GM19043 (cell line): ENCODE data around the gene SRPRA.
"Not testable (repeated sequence)": the region's sequence is repeated elsewhere in the genome, so short reads cannot be mapped to it uniquely, and the experiment has no call there.

Source experiments
- ATAC-seq: cut with Tn5 transposase; IDR thresholded peaks from one replicate; pipeline ENCODE4 v1.9.1; 2021; ENCODE audit warnings: low read depth; ENCODE audit not compliant: unreplicated experiment

Gene SRPRA

GRCh38 chr11:126268708-126269579 is at the start of gene SRPRA, which contains the start of gene FOXRED1:
SRPRA (minus strand) TSS chr11:126268895; CDS start chr11:126268804, 91 bp downstream.
FOXRED1 (plus strand) TSS chr11:126269154; CDS start chr11:126269207, 53 bp downstream.
- ATAC-seq: peak; percentile 99

- ATAC-seq: peak; percentile 26
Measured at GRCh38 chr11:126317756-126318573, 49.3 kb upstream of the SRPRA start.

GRCh38 chr11:126317432-126317755 is 48.7 kb upstream of the SRPRA start:
- ATAC-seq: no peak

- no peak for ATAC-seq
Measured at GRCh38 chr11:126313826-126314225, 45.1 kb upstream of the SRPRA start.

GRCh38 chr11:126312961-126313360 is 44.3 kb upstream of the SRPRA start:
- ATAC-seq: no peak

- ATAC-seq: peak; percentile 67
Measured at GRCh38 chr11:126311401-126312291, 43.0 kb upstream of the SRPRA start.

GRCh38 chr11:126310992-126311310 is 42.3 kb upstream of the SRPRA start:
- no peak for ATAC-seq

GRCh38 chr11:126310200-126310991 is 41.7 kb upstream of the SRPRA start:
- ATAC-seq: peak; percentile 29

GRCh38 chr11:126308771-126309170 is 40.1 kb upstream of the SRPRA start:
- not testable (repeated sequence) for ATAC-seq

- ATAC-seq: no peak
Measured at GRCh38 chr11:126308271-126308671, 39.6 kb upstream of the SRPRA start.

GRCh38 chr11:126307706-126308105 is 39.0 kb upstream of the SRPRA start:
- no peak for ATAC-seq

- peak; percentile 46 for ATAC-seq
Measured at GRCh38 chr11:126305699-126306098, 37.0 kb upstream of the SRPRA start.

GRCh38 chr11:126304457-126305075 is 35.9 kb upstream of the SRPRA start:
- ATAC-seq: no peak

- peak; percentile 84 for ATAC-seq
Measured at GRCh38 chr11:126303623-126304456, 35.1 kb upstream of the SRPRA start, which contains the start of gene DCPS. DCPS (plus strand) TSS chr11:126304060; CDS start chr11:126304081, 21 bp downstream.

GRCh38 chr11:126297004-126297403 is 28.3 kb upstream of the SRPRA start:
- ATAC-seq: no peak

- no peak for ATAC-seq
Measured at GRCh38 chr11:126293726-126294125, 25.0 kb upstream of the SRPRA start.

GRCh38 chr11:126290887-126291286 is 22.2 kb upstream of the SRPRA start:
- ATAC-seq: no peak

- ATAC-seq: no peak
Measured at GRCh38 chr11:126288237-126288636, 19.5 kb upstream of the SRPRA start.
